K562 treated with DMSO at 1 percent for 24 hours (cell line): ENCODE measurements around the gene ZNF32. TPM values are rescaled to one million over a fixed set of nuclear protein-coding genes. Genes with fewer than 3 reads are reported as not detected.

Experiments used
- total RNA-seq: library from RNA; unstranded; fragments of 300-600 nt; gene quantifications from 2 replicates; pipeline ENCODE4 v1.2.3, GENCODE V29; 2022; ENCODE audit warnings: low read depth; ENCODE audit not compliant: insufficient read depth

ZNF32 gene
- total RNA-seq: 13.4 and 17.4 TPM in 2 replicates

GRCh38 chr10:43648398-43649184 is at the start of gene ZNF32:
Gene ZNF32, minus strand, starts transcription at chr10:43648881. Its CDS starts 2,748 bp downstream, at chr10:43646133.

DNA sequence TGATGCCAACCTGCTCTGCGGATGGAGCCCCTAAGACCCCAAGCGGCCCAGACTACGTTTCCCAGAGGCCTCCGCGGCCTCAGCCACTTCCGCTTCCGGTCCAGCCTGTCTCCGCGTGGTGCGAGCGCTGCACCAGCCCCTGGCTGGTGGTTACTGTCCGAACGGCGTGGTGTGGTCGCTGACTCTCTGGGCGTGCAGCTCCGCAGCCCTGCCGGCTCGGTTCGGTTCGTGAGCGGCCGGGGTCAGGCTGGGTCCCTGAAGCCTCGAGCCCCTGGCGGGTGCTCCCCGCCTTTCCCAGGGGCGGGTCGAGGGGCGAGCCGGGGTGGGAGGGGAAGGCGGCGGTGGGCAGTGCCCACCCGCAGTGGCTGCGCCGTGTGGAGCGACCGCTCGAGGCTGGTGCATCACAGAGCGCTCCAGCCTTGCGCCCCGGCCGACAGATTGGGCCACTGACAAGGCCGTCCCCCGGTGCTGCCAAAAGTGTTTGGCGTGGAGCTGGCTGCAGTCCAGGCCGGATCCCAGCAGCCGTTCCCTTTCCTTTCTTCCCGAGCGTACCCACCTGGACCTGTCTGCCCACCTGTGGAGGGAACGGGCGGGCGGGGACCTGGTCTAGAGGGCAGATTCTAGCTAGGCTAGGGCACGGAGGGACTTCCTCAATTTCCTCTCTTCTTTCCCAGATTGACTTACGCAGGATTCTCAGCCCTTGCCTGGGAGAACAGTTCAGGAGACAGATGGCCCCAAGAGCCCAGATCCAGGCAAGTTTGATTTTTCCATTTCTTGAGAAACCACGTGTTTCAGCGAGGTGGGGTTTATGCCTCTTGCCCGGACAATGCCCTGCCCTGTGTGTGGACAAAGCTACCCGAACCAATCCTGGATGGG is 42.1 kb downstream of the ZNF32 start, which contains the start of gene ZNF485:
Gene ZNF485 (plus strand): TSS at position 116 of the 876 bp plus-strand sequence. CDS start 613 bp downstream, at position 729.

Other genes with a start within 250 kb of the ZNF32 start
- gene HNRNPF, start 239.7 kb downstream of the ZNF32 start, total RNA-seq: 399 and 428 TPM in 2 replicates
- 1.9 and 2.5 TPM in 2 replicates for gene ZNF487, start 211.8 kb downstream of the ZNF32 start, total RNA-seq
- 1.6 and 2.6 TPM in 2 replicates for gene ZNF239, start 74.3 kb downstream of the ZNF32 start, total RNA-seq
- 1.4 and 2.5 TPM in 2 replicates for gene ZNF485, start 42.4 kb downstream of the ZNF32 start, total RNA-seq